H1 (cell line): Measurements from ENCODE around the gene ADARB2. TPM values are rescaled to one million over a fixed set of nuclear protein-coding genes. Genes with fewer than 3 reads are reported as not detected.

ENCODE experiments used
- CBX8 ChIP-seq: fragments of 300-800, 300-1000 bp; sonication (generic); IDR thresholded peaks from 2 replicates; pipeline ENCODE4 v1.7.1; 2016; ENCODE audit warnings: low read depth, low read length, borderline replicate concordance
- CHD1 ChIP-seq: IDR thresholded peaks from 2 replicates; pipeline ENCODE4 v1.6.1; 2012; ENCODE audit warnings: low read depth, low read length, improper control_type of control experiment
- polyA plus RNA-seq, 7 experiments: library from polyadenylated mRNA; depleted of rRNA in 3 of 7; stranded (reverse) in 5 of 7; unstranded in 2 of 7; fragments of >200 nt in 5 of 7; fragments of 200-250 nt in 2 of 7; gene quantifications; 1 replicate in 5 of 7; 2 replicates in 1 of 7; 4 replicates in 1 of 7; pipeline versions ENCODE4 v1.2.1 to v1.2.3, GENCODE V29; 2011 to 2013; ENCODE audit warnings: missing spikeins in 2 of 7, mixed read lengths in 2 of 7
- total RNA-seq: library from RNA; stranded (reverse); fragmentation: NEBNext Ultra II Directional; extraction: Animal tissue kit (Norgen Biotek cat#: 25700); gene quantifications from 2 replicates; pipeline ENCODE4 v1.2.1, GENCODE V29; 2021

ADARB2 gene
- total and polyA plus RNA-seq, 2 of the 8 experiments (the other 6 are each of a cell fraction or from before 2014, with no cell fraction given) = 2.2 to 2.8 TPM

GRCh38 chr10:1612908-1613307 lies 124.4 kb downstream of the ADARB2 start (continued):
- TF ChIP-seq CHD1 (no peak), CBX8 (no peak)
- TF ChIP-seq, all 59 proteins: peak for 0
